Lower leg skin (tissue), 3 donors: Measurements from ENCODE around the gene XK.

ENCODE experiments used
- POLR2A ChIP-seq, 2 donors: fragments of 450-650 bp; IDR thresholded peaks; one replicate each; pipeline ENCODE4 v1.6.1; 2016 to 2017; ENCODE audit warnings: antibody characterized with exemption in 2 of 2, mild to moderate bottlenecking in 1 of 2, moderate library complexity in 1 of 2
- TF ChIP-seq, protein P1 (sequence below), 3 donors: fragments of 450-650 bp; IDR thresholded peaks; one replicate each; pipeline ENCODE4 v1.5.1; 2016; ENCODE audit warnings: antibody characterized with exemption in 3 of 3, mild to moderate bottlenecking in 3 of 3, moderate library complexity in 2 of 3

DNA sequence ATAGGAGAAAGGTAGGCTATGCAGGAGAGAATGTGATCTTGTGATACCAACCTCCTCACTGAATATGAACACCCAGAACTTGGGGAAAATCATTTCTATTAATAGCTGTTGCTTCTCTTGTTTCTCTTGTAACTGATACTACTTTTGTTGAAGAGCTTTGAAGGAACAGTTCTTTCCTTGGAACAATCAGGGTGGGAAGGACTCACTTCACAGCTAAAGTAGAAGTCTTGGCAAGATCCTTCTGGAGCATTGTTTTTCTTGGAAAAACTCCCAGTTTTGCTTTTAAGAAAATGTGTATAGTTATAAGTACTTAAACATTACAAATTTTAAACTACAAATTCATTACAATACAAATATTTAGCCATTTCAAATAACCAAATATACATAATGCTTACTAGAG lies 19.1 kb upstream of the XK start:
- TF ChIP-seq, protein P1, sequence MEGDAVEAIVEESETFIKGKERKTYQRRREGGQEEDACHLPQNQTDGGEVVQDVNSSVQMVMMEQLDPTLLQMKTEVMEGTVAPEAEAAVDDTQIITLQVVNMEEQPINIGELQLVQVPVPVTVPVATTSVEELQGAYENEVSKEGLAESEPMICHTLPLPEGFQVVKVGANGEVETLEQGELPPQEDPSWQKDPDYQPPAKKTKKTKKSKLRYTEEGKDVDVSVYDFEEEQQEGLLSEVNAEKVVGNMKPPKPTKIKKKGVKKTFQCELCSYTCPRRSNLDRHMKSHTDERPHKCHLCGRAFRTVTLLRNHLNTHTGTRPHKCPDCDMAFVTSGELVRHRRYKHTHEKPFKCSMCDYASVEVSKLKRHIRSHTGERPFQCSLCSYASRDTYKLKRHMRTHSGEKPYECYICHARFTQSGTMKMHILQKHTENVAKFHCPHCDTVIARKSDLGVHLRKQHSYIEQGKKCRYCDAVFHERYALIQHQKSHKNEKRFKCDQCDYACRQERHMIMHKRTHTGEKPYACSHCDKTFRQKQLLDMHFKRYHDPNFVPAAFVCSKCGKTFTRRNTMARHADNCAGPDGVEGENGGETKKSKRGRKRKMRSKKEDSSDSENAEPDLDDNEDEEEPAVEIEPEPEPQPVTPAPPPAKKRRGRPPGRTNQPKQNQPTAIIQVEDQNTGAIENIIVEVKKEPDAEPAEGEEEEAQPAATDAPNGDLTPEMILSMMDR (IDR thresholded peaks at IDR 0.05) = no peak
- TF ChIP-seq POLR2A (IDR thresholded peaks at IDR 0.05) = no peak
